ENCODE measurements around the gene TREM1.
A peak's percentile ranks its signal among the peaks of the same experiment; 100 is the strongest.

DNA sequence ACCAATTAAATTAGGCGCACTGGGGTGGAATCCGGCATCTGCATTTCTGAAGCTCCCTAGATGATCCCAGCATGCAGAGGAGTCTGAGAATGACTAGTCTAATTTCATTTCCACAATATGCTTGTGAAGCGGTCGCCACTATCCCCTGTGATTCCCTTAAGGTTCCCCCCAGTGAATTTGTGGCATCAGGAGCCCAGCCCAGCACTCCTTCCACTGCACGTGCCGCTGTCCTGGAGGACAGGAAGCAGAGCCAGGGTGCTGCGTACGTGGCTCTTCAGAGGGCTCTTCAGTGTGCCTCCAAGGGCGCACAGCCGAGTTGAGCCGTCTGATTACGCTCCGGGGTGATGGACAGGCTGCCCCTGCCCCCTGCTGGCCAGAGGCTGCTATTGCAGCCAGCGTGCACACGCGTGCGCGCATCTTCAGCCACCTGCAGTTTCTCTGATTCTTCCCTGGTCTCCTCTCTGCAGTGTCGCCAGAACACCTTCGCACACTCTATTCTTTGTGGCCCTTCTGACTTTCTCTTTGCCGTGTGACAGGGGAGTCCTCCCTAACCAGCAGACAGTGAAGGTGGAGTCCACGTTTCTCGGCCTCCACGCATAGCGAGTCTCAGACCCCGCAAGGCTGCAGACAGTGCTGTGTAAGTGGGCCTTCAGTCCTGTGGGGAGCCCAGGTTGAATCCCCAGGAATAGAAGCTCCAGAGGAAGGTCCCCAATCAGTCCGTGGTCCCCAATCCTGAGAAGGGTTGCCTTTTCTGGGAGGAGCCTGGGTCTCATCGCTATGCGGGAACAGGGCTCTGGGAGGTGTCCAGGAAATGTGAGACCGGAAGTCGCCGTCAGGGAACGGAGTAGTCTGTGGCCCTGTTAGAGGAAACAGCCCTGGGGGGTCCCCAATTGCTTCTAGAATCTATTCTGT, 32.4 kb upstream of the TREM1 start:
- TF ChIP-seq CTCF (conservative IDR thresholded peaks at IDR 0.05; ENCODE audit: low read length) = peak; percentile 96
- no peak for TF ChIP-seq EZH2phosphoT487 (IDR thresholded peaks at IDR 0.05; ENCODE audit: borderline replicate concordance, low read depth, low read length)
